Measurements from ENCODE around the gene STK32B. TPM values are rescaled to one million over a fixed set of nuclear protein-coding genes. Genes with fewer than 3 reads are reported as not detected.

The STK32B gene
- total and polyA plus RNA-seq, 9 of the 15 experiments (the other 6 are each of a cell fraction or from before 2014, with no cell fraction given) = 0.03 to 0.20 (median 0.07) TPM; not detected in 2

DNA sequence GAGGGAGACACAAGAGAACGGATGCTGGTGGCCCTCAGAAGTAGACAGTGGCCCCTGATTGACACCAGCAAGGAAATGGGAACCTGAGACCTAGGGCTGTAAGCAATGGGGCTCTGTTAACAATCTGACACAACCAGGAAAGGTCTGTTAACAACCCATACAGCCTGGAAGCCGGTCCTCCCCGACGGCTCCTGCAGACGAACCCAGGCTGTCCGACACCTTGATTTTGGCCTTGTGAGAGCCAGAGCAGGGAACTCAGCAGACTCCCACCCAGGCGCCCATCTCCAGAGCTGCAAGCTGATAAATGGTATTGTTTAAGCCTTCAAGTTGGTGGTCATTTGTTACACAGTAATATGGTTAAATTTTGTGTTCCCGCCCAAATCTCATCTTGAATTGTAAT is 21.8 kb upstream of the STK32B start (continued):
- TF ChIP-seq, protein P1, sequence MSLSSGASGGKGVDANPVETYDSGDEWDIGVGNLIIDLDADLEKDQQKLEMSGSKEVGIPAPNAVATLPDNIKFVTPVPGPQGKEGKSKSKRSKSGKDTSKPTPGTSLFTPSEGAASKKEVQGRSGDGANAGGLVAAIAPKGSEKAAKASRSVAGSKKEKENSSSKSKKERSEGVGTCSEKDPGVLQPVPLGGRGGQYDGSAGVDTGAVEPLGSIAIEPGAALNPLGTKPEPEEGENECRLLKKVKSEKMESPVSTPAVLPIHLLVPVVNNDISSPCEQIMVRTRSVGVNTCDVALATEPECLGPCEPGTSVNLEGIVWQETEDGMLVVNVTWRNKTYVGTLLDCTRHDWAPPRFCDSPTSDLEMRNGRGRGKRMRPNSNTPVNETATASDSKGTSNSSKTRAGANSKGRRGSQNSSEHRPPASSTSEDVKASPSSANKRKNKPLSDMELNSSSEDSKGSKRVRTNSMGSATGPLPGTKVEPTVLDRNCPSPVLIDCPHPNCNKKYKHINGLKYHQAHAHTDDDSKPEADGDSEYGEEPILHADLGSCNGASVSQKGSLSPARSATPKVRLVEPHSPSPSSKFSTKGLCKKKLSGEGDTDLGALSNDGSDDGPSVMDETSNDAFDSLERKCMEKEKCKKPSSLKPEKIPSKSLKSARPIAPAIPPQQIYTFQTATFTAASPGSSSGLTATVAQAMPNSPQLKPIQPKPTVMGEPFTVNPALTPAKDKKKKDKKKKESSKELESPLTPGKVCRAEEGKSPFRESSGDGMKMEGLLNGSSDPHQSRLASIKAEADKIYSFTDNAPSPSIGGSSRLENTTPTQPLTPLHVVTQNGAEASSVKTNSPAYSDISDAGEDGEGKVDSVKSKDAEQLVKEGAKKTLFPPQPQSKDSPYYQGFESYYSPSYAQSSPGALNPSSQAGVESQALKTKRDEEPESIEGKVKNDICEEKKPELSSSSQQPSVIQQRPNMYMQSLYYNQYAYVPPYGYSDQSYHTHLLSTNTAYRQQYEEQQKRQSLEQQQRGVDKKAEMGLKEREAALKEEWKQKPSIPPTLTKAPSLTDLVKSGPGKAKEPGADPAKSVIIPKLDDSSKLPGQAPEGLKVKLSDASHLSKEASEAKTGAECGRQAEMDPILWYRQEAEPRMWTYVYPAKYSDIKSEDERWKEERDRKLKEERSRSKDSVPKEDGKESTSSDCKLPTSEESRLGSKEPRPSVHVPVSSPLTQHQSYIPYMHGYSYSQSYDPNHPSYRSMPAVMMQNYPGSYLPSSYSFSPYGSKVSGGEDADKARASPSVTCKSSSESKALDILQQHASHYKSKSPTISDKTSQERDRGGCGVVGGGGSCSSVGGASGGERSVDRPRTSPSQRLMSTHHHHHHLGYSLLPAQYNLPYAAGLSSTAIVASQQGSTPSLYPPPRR (CRISPR knock-in tag; IDR thresholded peaks at IDR 0.05; ENCODE audit: borderline replicate concordance) = no peak
- TF ChIP-seq, protein P2, sequence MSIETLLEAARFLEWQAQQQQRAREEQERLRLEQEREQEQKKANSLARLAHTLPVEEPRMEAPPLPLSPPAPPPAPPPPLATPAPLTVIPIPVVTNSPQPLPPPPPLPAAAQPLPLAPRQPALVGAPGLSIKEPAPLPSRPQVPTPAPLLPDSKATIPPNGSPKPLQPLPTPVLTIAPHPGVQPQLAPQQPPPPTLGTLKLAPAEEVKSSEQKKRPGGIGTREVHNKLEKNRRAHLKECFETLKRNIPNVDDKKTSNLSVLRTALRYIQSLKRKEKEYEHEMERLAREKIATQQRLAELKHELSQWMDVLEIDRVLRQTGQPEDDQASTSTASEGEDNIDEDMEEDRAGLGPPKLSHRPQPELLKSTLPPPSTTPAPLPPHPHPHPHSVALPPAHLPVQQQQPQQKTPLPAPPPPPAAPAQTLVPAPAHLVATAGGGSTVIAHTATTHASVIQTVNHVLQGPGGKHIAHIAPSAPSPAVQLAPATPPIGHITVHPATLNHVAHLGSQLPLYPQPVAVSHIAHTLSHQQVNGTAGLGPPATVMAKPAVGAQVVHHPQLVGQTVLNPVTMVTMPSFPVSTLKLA (conservative IDR thresholded peaks at IDR 0.05) = no peak
- no peak for TF ChIP-seq ZNF277 (CRISPR knock-in tag; IDR thresholded peaks at IDR 0.05; ENCODE audit: borderline replicate concordance)
- no peak for TF ChIP-seq CBX8 (IDR thresholded peaks at IDR 0.05; ENCODE audit: borderline replicate concordance, extremely low read depth, low read depth, low read length, poor library complexity, severe bottlenecking)
